Gastrocnemius medialis (tissue), 4 donors: ENCODE data around the gene CDK14. TPM values are rescaled to one million over a fixed set of nuclear protein-coding genes. Genes with fewer than 3 reads are reported as not detected.

Experiments
- ATAC-seq, 2 donors: fragments of 150-250 bp; one replicate each; pipeline ENCODE4 v1.9.1; 2016
- DNase-seq, 2 donors: peaks; one replicate each; pipeline ENCODE4 v3.0.0-alpha.2; 2019
- H3K27ac ChIP-seq, 4 donors: fragments of 200-600 bp; sonication (generic); 1 replicate in 1 of 4; 2 replicates in 3 of 4; pipeline ENCODE4 v1.5.1; 2016 to 2018; ENCODE audit warnings: mild to moderate bottlenecking in 2 of 4, moderate library complexity in 1 of 4
- H3K27me3 ChIP-seq, 3 donors: fragments of 200-600 bp; sonication (generic) in 2 of 3; 1 replicate in 1 of 3; 2 replicates in 2 of 3; pipeline versions ENCODE4 v1.5.1 to v1.6.0; 2016 to 2019; ENCODE audit warnings: mild to moderate bottlenecking in 1 of 3, moderate library complexity in 1 of 3
- H3K36me3 ChIP-seq, 2 donors: fragments of 200-600 bp; sonication (generic) in 1 of 2; one replicate each; pipeline ENCODE4 v1.5.1; 2017 to 2018
- H3K4me1 ChIP-seq, 2 donors: fragments of 200-600 bp; sonication (generic) in 1 of 2; one replicate each; pipeline ENCODE4 v1.5.1; 2016 to 2017; ENCODE audit warnings: mild to moderate bottlenecking in 2 of 2
- H3K4me3 ChIP-seq, 4 donors: fragments of 200-600 bp; sonication (generic) in 3 of 4; 1 replicate in 1 of 4; 2 replicates in 3 of 4; pipeline ENCODE4 v1.5.1; 2016 to 2019; ENCODE audit warnings: mild to moderate bottlenecking in 2 of 4
- H3K9me3 ChIP-seq, 3 donors: fragments of 200-600 bp; sonication (generic) in 2 of 3; 1 replicate in 1 of 3; 2 replicates in 2 of 3; pipeline ENCODE4 v1.5.1; 2016 to 2019
- POLR2A ChIP-seq, 2 donors: fragments of 450-650 bp; IDR thresholded peaks; one replicate each; pipeline ENCODE4 v1.6.1; 2017; ENCODE audit warnings: antibody characterized with exemption in 2 of 2, mild to moderate bottlenecking in 2 of 2, moderate library complexity in 2 of 2
- in situ Hi-C, 4 donors: fragments of 200-750 bp; cut with MboI; loops; one replicate each; pipeline versions ENCODE4 v1.15.0 to v1.8.0; 2017; ENCODE audit warnings: low sequenced_read_pairs in 4 of 4
- intact Hi-C: fragments of 100-400 bp; cut with DNase I; formaldehyde crosslinking; loops from one replicate; pipeline ENCODE4 v1.15.1; 2023; ENCODE audit warnings: low total_unique reads
- total RNA-seq, 4 donors: library from RNA; depleted of rRNA; stranded (reverse); fragments of >200 nt; gene quantifications; one replicate each; pipeline versions ENCODE4 v1.1.0 to v1.2.3, GENCODE V29; 2016
- TF ChIP-seq, protein P1 (sequence below), 5 experiments: fragments of 450-650 bp in 3 of 5; fragments of 200-600 bp in 2 of 5; sonication (generic) in 2 of 5; IDR thresholded peaks in 4 of 5; conservative IDR thresholded peaks in 1 of 5; 1 replicate in 4 of 5; 2 replicates in 1 of 5; pipeline ENCODE4 v1.5.1; 2016 to 2019; ENCODE audit warnings: antibody characterized with exemption in 5 of 5, mild to moderate bottlenecking in 3 of 5, moderate library complexity in 3 of 5

Gene CDK14
- total RNA-seq, 4 donors from 2014 or later = 3.9 to 8.6 (median 7.3) TPM

DNA sequence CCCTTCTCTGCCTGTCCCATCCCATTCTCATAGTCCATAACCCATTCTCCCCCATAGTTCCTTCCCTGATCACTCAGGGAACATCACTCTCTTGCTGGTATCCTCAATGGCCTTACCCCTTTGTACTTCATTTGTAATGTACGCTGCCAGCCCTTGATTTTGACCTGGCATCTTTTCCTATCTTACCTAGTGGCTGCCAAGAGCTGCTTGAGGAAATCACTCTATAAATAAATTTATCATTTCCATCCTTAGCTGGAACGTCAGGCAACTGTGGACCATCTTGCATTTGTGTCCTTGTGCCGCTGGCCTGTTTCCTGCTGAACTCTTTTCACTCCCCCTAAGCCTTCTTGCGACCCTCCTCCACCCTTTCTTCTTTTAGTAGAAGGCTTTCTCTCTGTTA is 14.0 kb downstream of the CDK14 start:
- intact Hi-C loops (no loop called here), in situ Hi-C loops (no loop called here)
- TF ChIP-seq, protein P1, sequence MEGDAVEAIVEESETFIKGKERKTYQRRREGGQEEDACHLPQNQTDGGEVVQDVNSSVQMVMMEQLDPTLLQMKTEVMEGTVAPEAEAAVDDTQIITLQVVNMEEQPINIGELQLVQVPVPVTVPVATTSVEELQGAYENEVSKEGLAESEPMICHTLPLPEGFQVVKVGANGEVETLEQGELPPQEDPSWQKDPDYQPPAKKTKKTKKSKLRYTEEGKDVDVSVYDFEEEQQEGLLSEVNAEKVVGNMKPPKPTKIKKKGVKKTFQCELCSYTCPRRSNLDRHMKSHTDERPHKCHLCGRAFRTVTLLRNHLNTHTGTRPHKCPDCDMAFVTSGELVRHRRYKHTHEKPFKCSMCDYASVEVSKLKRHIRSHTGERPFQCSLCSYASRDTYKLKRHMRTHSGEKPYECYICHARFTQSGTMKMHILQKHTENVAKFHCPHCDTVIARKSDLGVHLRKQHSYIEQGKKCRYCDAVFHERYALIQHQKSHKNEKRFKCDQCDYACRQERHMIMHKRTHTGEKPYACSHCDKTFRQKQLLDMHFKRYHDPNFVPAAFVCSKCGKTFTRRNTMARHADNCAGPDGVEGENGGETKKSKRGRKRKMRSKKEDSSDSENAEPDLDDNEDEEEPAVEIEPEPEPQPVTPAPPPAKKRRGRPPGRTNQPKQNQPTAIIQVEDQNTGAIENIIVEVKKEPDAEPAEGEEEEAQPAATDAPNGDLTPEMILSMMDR (IDR thresholded peaks at IDR 0.05 in 4 of 5, conservative IDR thresholded peaks at IDR 0.05 in 1 of 5) = no peak
- no peak for TF ChIP-seq POLR2A (IDR thresholded peaks at IDR 0.05)
- Histone ChIP-seq H3K9me3 (no peaks in the 10 kb centered on the region), H3K4me1 (peaks cover 6 to 17% of the 10 kb centered on the region in 2 donors), H3K36me3 (no peaks in the 10 kb centered on the region), H3K4me3 (no peak overlapping the region), H3K27me3 (no peaks in the 10 kb centered on the region), H3K27ac (no peak overlapping the region)
- ATAC-seq (no peak), DNase-seq (no peak)

DNA sequence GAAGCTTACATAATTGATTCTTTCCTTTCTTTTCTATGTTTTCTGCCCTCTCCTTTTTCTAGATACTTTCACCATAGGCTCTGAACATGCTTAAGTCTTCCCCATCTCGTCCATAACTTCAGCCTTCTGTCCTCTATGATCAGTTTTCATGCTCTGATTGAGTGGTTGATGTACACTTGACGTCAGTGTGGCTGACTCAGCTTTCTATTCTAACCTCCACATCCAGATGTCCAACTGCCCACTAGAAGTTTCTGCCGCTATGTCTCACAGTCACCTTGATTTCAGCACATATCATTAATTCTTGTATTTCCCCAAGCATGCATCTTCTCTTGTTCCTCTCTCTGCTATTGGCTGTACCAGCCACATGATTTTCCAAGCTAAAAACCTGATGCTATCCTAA is 15.0 kb downstream of the CDK14 start:
- no peak for TF ChIP-seq POLR2A (IDR thresholded peaks at IDR 0.05)
- TF ChIP-seq, protein P1 (IDR thresholded peaks at IDR 0.05 in 4 of 5, conservative IDR thresholded peaks at IDR 0.05 in 1 of 5) = no peak
- H3K27me3 ChIP-seq = no peaks in the 10 kb centered on the region
- DNase-seq (no peak), ATAC-seq (no peak)
- no peaks in the 10 kb centered on the region for H3K36me3 ChIP-seq
- intact Hi-C loops (no loop called here), in situ Hi-C loops (no loop called here)
- no peak overlapping the region for H3K4me3 ChIP-seq
- H3K27ac ChIP-seq = no peak overlapping the region
- H3K9me3 ChIP-seq = no peaks in the 10 kb centered on the region
- peaks cover 3 to 9% of the 10 kb centered on the region in 2 donors for H3K4me1 ChIP-seq

DNA sequence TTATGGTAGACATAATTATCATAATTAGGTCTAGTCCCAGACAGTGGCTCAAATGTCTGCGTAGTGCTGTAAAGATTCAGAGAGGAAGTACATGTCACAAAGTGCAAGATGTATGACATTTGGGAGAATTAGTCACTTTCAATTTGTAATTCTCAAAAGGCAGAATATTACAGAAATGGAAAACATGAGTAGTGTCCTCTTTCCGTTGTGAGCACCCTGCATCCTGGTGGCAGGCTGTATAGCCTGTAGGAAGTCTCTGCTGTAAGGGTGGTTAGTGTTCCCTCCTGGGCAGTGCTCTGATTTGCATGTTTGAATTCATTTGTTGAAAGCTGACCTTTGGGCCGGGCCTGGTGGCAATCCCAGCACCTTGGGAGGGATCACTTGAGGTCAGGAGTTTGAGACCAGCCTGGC is 17.0 kb downstream of the CDK14 start:
- intact Hi-C loops (no loop called here), in situ Hi-C loops (no loop called here)
- no peaks in the 10 kb centered on the region for H3K9me3 ChIP-seq
- no peaks in the 10 kb centered on the region for H3K27me3 ChIP-seq
- DNase-seq = no peak
- H3K27ac ChIP-seq = no peak overlapping the region
- no peak overlapping the region for H3K4me3 ChIP-seq
- H3K4me1 ChIP-seq = peaks cover 3 to 9% of the 10 kb centered on the region in 2 donors
- TF ChIP-seq, protein P1 (IDR thresholded peaks at IDR 0.05 in 4 of 5, conservative IDR thresholded peaks at IDR 0.05 in 1 of 5) = no peak
- no peak for TF ChIP-seq POLR2A (IDR thresholded peaks at IDR 0.05)
- no peak for ATAC-seq
- no peaks in the 10 kb centered on the region for H3K36me3 ChIP-seq

DNA sequence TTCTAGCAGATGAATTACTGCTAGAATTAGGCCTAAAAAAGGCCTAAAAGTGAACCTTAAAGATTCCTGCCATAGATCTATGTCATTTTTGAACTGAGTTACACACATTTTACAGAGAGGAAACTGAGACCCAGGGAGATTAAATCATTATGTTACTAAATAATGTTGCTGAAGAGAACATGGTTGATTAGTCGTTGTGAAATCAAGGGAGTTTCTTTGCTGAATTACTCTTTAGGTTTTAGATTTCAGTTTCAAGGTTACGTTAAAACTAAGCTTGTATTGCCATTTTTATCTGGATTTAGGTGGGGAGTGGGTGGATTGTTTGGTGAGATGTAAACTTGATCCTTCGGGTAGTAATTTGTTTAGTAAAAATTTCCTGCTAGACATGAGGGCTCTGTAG is 21.3 kb downstream of the CDK14 start:
- intact Hi-C loops = no loop called here

More for the DNA sequence above, 21.3 kb downstream of the CDK14 start:
- H3K36me3 ChIP-seq = no peaks in the 10 kb centered on the region
- H3K9me3 ChIP-seq = no peaks in the 10 kb centered on the region
- H3K4me1 ChIP-seq = peaks cover 0 to 7% of the 10 kb centered on the region in 2 donors
- no peaks in the 10 kb centered on the region for H3K27me3 ChIP-seq
- no peak for TF ChIP-seq POLR2A (IDR thresholded peaks at IDR 0.05)
- TF ChIP-seq, protein P1 (IDR thresholded peaks at IDR 0.05 in 4 of 5, conservative IDR thresholded peaks at IDR 0.05 in 1 of 5) = no peak
- H3K4me3 ChIP-seq = no peak overlapping the region
- in situ Hi-C loops = no loop called here
- no peak for ATAC-seq
- DNase-seq = no peak
- H3K27ac ChIP-seq = no peak overlapping the region
